Body of pancreas (tissue), 4 donors: ENCODE data around the gene TTLL9.

ENCODE experiments used
- CTCF ChIP-seq, 7 experiments: fragments of 450-650 bp in 4 of 7; fragments of 200-600 bp in 3 of 7; sonication (generic) in 3 of 7; IDR thresholded peaks; one replicate each; pipeline ENCODE4 v1.5.1; 2016 to 2019; ENCODE audit warnings: antibody characterized with exemption in 7 of 7
- POLR2A ChIP-seq, 3 donors: fragments of 450-650 bp; IDR thresholded peaks; one replicate each; pipeline ENCODE4 v1.6.1; 2016; ENCODE audit warnings: antibody characterized with exemption in 3 of 3, mild to moderate bottlenecking in 2 of 3

- TF ChIP-seq CTCF (IDR thresholded peaks at IDR 0.05) (no peak), POLR2A (IDR thresholded peaks at IDR 0.05) (no peak)
Measured at GRCh38 chr20:31827059-31827458, 43.4 kb upstream of the TTLL9 start.
